Activated naive CD4-positive, alpha-beta T cell treated with anti-CD3 and anti-CD28 coated beads, Interleukin-2, amount 50 U/mL, for 72 hours (primary cell): ENCODE measurements around the gene NSUN3. TPM values are rescaled to one million over a fixed set of nuclear protein-coding genes. Genes with fewer than 3 reads are reported as not detected.
"Not testable (repeated sequence)": the region's sequence is repeated elsewhere in the genome, so short reads cannot be mapped to it uniquely, and the experiment has no call there.

ENCODE experiments used
- ATAC-seq, 2 donors: fragments of 150-1000 bp; cut with Tn5 transposase; 2 replicates each; pipeline ENCODE4 v1.10.0; 2021; ENCODE audit warnings: mild to moderate bottlenecking in 2 of 2, moderate library complexity in 2 of 2
- DNase-seq, 2 donors: peaks; one replicate each; pipeline ENCODE4 v3.0.0; 2021 to 2022; ENCODE audit warnings: low spot score in 2 of 2
- H3K27ac Mint-ChIP-seq, 2 donors: one replicate each; pipeline ENCODE4 v1.8.0; 2022; ENCODE audit warnings: mild to moderate bottlenecking in 2 of 2, mixed read lengths in 2 of 2
- H3K36me3 Mint-ChIP-seq, 2 donors: one replicate each; pipeline ENCODE4 v1.8.0; 2022; ENCODE audit warnings: mixed read lengths in 2 of 2
- H3K9me3 Mint-ChIP-seq, 2 donors: one replicate each; pipeline ENCODE4 v1.8.0; 2022; ENCODE audit warnings: mixed read lengths in 2 of 2
- total RNA-seq, 2 donors: library from RNA; stranded (reverse); gene quantifications; one replicate each; pipeline ENCODE4 v1.2.3, GENCODE V29; 2022

The NSUN3 gene
- total RNA-seq, 2 donors from 2014 or later, result 18.3 to 27.1 TPM

DNA sequence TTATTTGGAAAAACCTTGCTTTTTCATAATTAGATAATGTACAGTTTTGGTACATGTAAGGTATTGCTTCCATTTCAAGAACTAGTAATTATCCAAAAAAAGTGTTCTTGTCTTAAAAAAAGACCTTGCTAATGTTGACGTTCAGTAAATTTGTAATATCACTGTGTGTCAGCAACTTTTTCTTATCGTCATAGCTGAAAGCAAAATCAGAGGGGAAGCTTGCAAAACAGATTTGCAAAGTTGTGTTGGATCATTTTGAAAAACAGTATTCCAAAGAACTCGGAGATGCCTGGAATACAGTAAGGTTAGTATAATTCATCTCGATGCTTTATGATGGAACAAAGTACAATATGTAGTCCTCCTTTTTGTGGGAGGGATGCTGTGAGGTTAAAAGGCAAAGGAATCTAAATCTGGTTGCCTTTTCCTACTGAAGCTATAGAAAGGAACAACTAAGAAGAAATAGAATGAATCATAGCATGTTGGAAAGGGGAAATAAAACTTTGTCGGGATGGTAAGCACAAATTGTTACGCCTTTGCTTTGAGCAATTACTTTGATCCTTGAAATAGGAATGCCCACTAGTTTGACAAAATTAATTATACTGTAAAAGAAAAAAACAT is 1.5 kb downstream of the NSUN3 start:
- DNase-seq (no peak), ATAC-seq (no peak)
- Mint-ChIP-seq H3K36me3 (peaks cover 36 to 54% of the 10 kb centered on the region in 2 donors), H3K27ac (peak overlapping the region; percentile 100), H3K9me3 (peaks cover 0 to 18% of the 10 kb centered on the region in 2 donors)

- H3K9me3 Mint-ChIP-seq, result peaks cover 0 to 18% of the 10 kb centered on the region in 2 donors
- ATAC-seq, result no peak
Observed at GRCh38 chr3:94065122-94065521, 2.3 kb downstream of the NSUN3 start.

DNA sequence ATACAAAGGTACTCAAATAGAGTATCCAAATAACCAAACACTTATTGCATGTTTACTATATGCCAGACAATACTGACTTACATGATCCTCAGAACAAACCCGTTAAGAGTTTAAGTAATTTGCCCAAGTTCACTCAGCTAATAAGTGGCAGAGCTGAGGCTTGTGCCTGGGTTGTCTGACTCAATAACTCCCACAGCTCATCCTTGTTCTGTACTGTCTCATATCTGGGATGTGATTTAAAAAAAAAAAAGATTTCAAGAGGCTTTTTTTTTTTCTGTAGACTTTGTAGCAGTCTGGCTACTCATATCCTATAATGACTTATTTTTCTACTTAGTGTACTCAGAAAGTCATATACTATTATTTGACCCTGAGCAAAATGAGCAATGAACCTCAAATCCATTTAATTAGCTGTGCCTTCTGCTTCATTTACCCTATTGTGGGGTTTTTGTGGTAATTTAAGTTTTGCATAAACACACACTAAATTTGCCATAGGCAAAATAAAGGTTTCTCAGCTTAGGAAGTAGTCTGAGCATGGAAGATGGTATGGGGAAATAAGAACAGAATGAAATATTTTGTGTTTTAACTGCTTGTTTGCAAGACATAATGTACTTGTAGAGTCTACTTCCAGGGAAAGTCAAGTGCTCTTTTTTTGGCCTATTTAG is 3.1 kb downstream of the NSUN3 start:
- Mint-ChIP-seq H3K9me3 (peaks cover 0 to 18% of the 10 kb centered on the region in 2 donors), H3K27ac (peak overlapping the region in 1 of 2 donors; percentile 61), H3K36me3 (peaks cover 31 to 47% of the 10 kb centered on the region in 2 donors)
- ATAC-seq, result peak in 1 of 2 donors; percentile 43
- no peak for DNase-seq

More at GRCh38 chr3:94065122-94065521, 2.3 kb downstream of the NSUN3 start:
- no peak for DNase-seq
- Mint-ChIP-seq H3K36me3 (peaks cover 36 to 54% of the 10 kb centered on the region in 2 donors), H3K27ac (no peak overlapping the region)

GRCh38 chr3:94066506-94067500 is 3.9 kb downstream of the NSUN3 start:
- H3K27ac Mint-ChIP-seq, result peak overlapping the region in 1 of 2 donors; percentile 61
- DNase-seq, result no peak

DNA sequence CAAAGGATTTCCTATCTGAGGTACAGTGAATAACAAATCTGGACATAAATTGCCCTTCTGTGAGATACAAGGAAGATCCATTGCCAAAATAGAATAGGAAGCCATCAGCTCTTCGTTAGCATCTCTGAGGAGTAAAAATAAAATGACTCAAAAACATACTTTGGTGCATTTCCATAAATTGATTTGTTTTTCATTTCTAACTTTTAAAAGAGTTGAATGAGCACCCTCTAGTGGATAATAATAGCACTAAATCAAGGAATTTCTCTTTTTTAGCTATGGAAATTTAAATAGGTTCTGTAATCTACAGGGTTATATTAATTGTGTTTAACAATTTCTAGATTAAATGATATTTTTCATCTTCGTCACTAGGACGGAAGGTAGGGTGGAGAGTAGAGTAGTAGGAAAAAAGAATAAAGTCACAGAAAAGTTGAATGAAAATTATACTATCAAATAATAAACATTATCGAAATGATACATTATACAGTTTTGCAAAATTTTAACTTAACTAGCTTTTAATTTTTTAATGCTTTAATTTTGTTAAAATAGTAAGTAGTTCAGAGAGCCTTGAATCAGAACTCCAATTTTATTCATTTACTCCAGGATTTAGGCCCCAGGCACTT is 6.4 kb downstream of the NSUN3 start:
- Mint-ChIP-seq H3K36me3 (peaks cover 32 to 58% of the 10 kb centered on the region in 2 donors), H3K9me3 (peaks cover 0 to 18% of the 10 kb centered on the region in 2 donors), H3K27ac (peak overlapping the region in 1 of 2 donors; percentile 39)
- ATAC-seq (no peak), DNase-seq (no peak)

More at GRCh38 chr3:94066506-94067500, 3.9 kb downstream of the NSUN3 start:
- Mint-ChIP-seq H3K36me3 (peaks cover 31 to 44% of the 10 kb centered on the region in 2 donors), H3K9me3 (peaks cover 0 to 18% of the 10 kb centered on the region in 2 donors)
- no peak for ATAC-seq

DNA sequence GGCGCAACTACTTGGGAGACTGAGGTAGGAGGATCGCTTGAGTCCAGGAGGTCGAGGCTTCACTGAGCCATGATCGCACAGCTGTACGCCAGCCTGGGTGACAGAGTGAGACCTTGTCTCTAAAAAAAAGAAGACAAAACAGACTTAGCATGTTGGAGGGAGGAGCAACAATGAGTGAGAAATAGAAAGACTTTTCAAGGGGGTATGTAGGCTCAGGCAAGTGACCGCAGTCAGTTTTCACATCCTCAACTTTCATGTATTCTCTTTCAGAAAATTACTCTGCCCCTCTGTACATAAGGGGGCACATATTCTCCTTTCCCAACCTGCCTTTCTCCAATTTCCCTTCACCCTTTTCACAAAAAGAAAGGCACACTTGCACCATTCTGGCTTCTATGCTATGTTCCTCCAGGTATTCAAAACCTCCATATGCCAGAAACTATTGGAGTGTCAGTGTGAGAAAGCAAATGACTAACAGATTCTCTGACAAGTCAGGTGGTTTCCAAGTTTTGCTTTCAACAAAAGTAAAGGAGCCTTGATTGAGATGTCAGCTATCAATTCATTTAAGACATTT is 7.6 kb downstream of the NSUN3 start:
- H3K36me3 Mint-ChIP-seq, result peaks cover 31 to 57% of the 10 kb centered on the region in 2 donors
- peak overlapping the region in 1 of 2 donors; percentile 85 for H3K27ac Mint-ChIP-seq

DNA sequence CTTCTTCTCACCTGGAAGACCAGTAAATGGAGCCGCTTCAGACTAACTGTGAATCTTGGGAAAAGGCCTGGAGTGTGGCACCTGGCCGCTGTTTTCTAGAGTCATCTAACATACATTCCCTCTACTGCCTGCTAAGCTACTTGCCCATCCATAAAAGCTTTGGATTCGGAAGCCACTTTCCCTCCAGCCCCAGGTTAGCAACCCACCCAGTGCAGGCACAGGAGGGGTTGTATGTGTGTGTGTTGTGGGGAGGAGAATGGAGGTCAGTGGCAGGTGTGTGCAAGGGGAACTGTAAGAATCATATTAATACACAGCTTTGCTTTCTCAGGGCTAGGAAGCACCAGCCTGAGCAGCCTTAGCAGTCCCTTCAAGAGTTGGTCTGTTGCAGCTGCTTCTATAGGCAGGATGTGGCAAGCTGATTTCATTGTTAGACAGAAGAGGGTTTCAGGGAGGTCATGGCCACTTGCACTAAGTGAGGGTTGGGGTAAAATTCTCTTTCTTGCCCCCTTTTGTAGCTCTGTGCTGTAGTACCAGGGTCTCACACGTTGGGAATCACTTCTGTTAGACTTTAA is 8.9 kb downstream of the NSUN3 start:
- Mint-ChIP-seq H3K36me3 (peaks cover 33 to 52% of the 10 kb centered on the region in 2 donors), H3K27ac (peak overlapping the region; percentile 13 to 22), H3K9me3 (peaks cover 0 to 12% of the 10 kb centered on the region in 2 donors)
- DNase-seq, result no peak
- ATAC-seq, result peak; percentile 43 to 55

More for the DNA sequence above, 7.6 kb downstream of the NSUN3 start:
- no peak for DNase-seq
- H3K9me3 Mint-ChIP-seq, result peaks cover 0 to 18% of the 10 kb centered on the region in 2 donors
- ATAC-seq, result peak; percentile 66 to 75

GRCh38 chr3:94076055-94076454 is 13.2 kb downstream of the NSUN3 start:
- Mint-ChIP-seq H3K9me3 (peaks cover 0 to 4% of the 10 kb centered on the region in 2 donors), H3K36me3 (peaks cover 37 to 38% of the 10 kb centered on the region in 2 donors), H3K27ac (no peak overlapping the region)
- DNase-seq, result no peak
- ATAC-seq, result no peak

DNA sequence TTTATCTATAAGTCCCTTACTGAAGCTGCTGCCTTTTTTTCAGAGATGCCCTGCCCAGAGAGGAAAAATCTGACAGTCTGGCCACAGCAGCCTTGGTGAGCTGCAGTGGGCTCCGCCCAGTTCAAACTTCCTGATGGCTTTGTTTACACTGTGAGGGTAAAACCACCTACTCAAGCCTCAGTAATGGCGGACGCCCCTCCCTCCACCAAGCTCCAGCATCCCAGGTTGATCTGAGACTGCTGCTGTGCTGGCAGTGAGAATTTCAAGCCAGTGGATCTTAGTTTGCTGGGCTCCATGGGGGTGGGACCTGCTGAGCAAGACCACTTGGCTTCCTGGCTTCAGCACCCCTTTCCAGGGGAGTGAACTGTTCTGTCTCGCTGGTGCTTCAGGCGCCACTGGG is 17.7 kb downstream of the NSUN3 start:
- peaks cover 6 to 20% of the 10 kb centered on the region in 2 donors for H3K36me3 Mint-ChIP-seq
- ATAC-seq, H3K27ac Mint-ChIP-seq, H3K9me3 Mint-ChIP-seq, DNase-seq: not testable (repeated sequence)

GRCh38 chr3:94081884-94082283 is 19.0 kb downstream of the NSUN3 start:
- Mint-ChIP-seq H3K9me3 (peaks cover 0 to 4% of the 10 kb centered on the region in 2 donors), H3K36me3 (peaks cover 0 to 14% of the 10 kb centered on the region in 2 donors), H3K27ac (peak overlapping the region in 1 of 2 donors; percentile 46)
- ATAC-seq (no peak), DNase-seq (no peak)

- ATAC-seq, result no peak
- Mint-ChIP-seq H3K9me3 (peaks cover 0 to 4% of the 10 kb centered on the region in 2 donors), H3K36me3 (peaks cover 4 to 13% of the 10 kb centered on the region in 2 donors), H3K27ac (peak overlapping the region in 1 of 2 donors; percentile 46)
- no peak for DNase-seq
Observed at GRCh38 chr3:94082391-94082937, 19.6 kb downstream of the NSUN3 start.

- ATAC-seq (no peak), DNase-seq (no peak)
- Mint-ChIP-seq H3K9me3 (no peaks in the 10 kb centered on the region), H3K27ac (no peak overlapping the region), H3K36me3 (peaks cover 12% of the 10 kb centered on the region in 2 donors)
Observed at GRCh38 chr3:94083261-94083660, 20.4 kb downstream of the NSUN3 start.

GRCh38 chr3:94089126-94089525 is 26.3 kb downstream of the NSUN3 start:
- DNase-seq, result no peak
- Mint-ChIP-seq H3K36me3 (peaks cover 11 to 14% of the 10 kb centered on the region in 2 donors), H3K9me3 (no peaks in the 10 kb centered on the region), H3K27ac (no peak overlapping the region)
- ATAC-seq, result no peak

GRCh38 chr3:94092086-94092485 is 29.2 kb downstream of the NSUN3 start:
- DNase-seq (no peak), ATAC-seq (no peak)
- peaks cover 11 to 14% of the 10 kb centered on the region in 2 donors for H3K36me3 Mint-ChIP-seq
- peak overlapping the region in 1 of 2 donors; percentile 12 for H3K27ac Mint-ChIP-seq
- H3K9me3 Mint-ChIP-seq, result no peaks in the 10 kb centered on the region

DNA sequence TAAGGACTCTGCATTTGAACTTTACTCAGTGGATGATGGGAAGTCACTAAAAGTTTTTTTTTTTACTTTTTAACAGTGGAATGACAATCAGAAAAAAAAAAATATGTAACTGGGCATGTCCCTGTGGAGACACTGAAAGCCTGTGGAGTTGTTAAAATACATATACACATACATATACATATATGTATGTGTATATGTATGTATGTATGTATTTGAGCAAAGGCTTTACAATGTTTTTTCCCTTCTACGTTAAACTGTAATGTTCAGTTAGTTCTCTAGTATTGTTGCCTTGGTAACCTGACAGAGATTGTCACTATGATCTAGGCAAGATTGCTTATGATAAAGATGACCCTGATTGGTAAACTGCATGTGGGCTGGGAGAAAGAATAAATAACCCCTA is 30.3 kb downstream of the NSUN3 start:
- H3K9me3 Mint-ChIP-seq, result no peaks in the 10 kb centered on the region
- ATAC-seq (no peak), DNase-seq (no peak)
- peak overlapping the region in 1 of 2 donors; percentile 40 for H3K27ac Mint-ChIP-seq
- H3K36me3 Mint-ChIP-seq, result peaks cover 13 to 15% of the 10 kb centered on the region in 2 donors
